Measurements from ENCODE around the gene ANKRD30A. TPM values are rescaled to one million over a fixed set of nuclear protein-coding genes. Genes with fewer than 3 reads are reported as not detected.
"Not testable (repeated sequence)": the region's sequence is repeated elsewhere in the genome, so short reads cannot be mapped to it uniquely, and the experiment has no call there.

Gene ANKRD30A
- total RNA-seq, 1 experiment from 2014 or later: not detected

DNA sequence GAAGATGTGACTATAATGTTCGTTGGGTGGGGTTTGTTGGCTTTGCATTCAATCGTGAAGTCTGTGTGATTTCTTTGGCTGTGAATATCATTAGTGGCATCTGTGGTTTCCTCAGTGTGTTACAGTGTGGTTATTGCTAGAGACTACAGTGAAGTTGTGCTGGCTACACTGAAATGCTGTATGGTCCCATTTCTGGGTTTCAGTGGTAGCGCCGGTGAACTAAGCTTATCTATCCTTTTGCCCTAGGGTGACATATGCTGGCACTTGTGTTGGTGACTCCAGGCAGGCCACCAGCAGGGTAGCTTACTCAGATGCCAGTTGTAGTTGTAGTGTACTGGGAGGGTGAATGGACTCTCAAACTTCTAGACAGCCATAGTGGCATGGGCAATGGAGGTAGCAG is 259.5 kb downstream of the ANKRD30A start (continued):
- TF ChIP-seq ATF3 (IDR thresholded peaks at IDR 0.05) (no peak), ZFX (IDR thresholded peaks at IDR 0.05) (no peak)

DNA sequence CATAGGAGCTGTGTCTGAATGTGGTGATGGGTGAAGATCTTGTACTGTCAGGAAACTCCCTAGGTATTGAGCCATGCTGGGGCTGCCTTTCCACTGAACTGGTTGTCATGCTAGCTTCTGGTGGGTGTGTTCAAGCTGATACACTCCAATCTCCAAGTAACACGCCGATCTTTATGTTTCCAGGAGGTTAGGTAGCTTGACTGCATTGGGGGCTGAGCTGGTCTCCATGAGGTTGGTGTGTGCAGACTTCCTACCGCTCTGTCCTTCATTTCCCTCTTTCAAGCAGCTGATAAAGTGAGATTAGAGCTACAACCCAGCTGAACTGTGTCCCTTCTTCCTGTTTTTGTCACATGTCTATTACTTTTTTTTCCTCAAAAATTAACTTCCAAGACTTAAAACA is 265.5 kb downstream of the ANKRD30A start:
- ChIA-PET RAD21 (ENCODE audit: low non-redundant PET in 1 of 2, low total read pairs in 2 of 2, uncharacterized antibody in 2 of 2, unreplicated experiment in 2 of 2) (no interaction called here), POLR2A (no interaction called here), CTCF (no interaction called here)
- no peak overlapping the region for H3K9ac ChIP-seq (ENCODE audit: low read length)
- intact Hi-C loops (cut with micrococcal nuclease): no loop called here
- no peaks in the 10 kb centered on the region for H3K4me1 ChIP-seq (ENCODE audit: control insufficient read depth in 1 of 2, insufficient read depth in 2 of 2, low read length in 2 of 2)
- no peak overlapping the region for H3K4me3 ChIP-seq (replicated peaks in 1 of 2; ENCODE audit: low read depth in 1 of 2, low read length in 2 of 2)
- no peak for DNase-seq (ENCODE audit: low read depth, low spot score)
- H3K79me2 ChIP-seq (ENCODE audit: insufficient read depth, low read length): no peaks in the 10 kb centered on the region
- no peaks in the 10 kb centered on the region for H3K9me2 ChIP-seq (ENCODE audit: insufficient read depth)
- no peaks in the 10 kb centered on the region for H3K36me3 ChIP-seq (ENCODE audit: control insufficient read depth in 1 of 2, insufficient read depth in 2 of 2, low read length in 2 of 2)
- peaks cover 10 to 30% of the 10 kb centered on the region in 2 experiments; a peak in 2 of 4 replicates for H3K9me3 ChIP-seq (ENCODE audit: control insufficient read depth in 1 of 2, insufficient read depth in 1 of 2, low read depth in 1 of 2, low read length in 2 of 2)
- no peaks in the 10 kb centered on the region for H4K20me1 ChIP-seq (ENCODE audit: insufficient read depth)
- no peak for ATAC-seq
- no peaks in the 10 kb centered on the region for H3K27me3 ChIP-seq (ENCODE audit: insufficient read depth, low read length)
- no peak overlapping the region for H3K4me2 ChIP-seq (ENCODE audit: low read length)
- TF ChIP-seq RAD21 (IDR thresholded peaks at IDR 0.05; ENCODE audit: low read depth): no peak
- no peak for TF ChIP-seq ZBTB33 (IDR thresholded peaks at IDR 0.05; ENCODE audit: extremely low read depth, insufficient replicate concordance, low read length)
- TF ChIP-seq, protein P1, sequence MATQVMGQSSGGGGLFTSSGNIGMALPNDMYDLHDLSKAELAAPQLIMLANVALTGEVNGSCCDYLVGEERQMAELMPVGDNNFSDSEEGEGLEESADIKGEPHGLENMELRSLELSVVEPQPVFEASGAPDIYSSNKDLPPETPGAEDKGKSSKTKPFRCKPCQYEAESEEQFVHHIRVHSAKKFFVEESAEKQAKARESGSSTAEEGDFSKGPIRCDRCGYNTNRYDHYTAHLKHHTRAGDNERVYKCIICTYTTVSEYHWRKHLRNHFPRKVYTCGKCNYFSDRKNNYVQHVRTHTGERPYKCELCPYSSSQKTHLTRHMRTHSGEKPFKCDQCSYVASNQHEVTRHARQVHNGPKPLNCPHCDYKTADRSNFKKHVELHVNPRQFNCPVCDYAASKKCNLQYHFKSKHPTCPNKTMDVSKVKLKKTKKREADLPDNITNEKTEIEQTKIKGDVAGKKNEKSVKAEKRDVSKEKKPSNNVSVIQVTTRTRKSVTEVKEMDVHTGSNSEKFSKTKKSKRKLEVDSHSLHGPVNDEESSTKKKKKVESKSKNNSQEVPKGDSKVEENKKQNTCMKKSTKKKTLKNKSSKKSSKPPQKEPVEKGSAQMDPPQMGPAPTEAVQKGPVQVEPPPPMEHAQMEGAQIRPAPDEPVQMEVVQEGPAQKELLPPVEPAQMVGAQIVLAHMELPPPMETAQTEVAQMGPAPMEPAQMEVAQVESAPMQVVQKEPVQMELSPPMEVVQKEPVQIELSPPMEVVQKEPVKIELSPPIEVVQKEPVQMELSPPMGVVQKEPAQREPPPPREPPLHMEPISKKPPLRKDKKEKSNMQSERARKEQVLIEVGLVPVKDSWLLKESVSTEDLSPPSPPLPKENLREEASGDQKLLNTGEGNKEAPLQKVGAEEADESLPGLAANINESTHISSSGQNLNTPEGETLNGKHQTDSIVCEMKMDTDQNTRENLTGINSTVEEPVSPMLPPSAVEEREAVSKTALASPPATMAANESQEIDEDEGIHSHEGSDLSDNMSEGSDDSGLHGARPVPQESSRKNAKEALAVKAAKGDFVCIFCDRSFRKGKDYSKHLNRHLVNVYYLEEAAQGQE (IDR thresholded peaks at IDR 0.05; ENCODE audit: low read depth): no peak
- no peak for TF ChIP-seq TCF7L2 (IDR thresholded peaks at IDR 0.05; ENCODE audit: borderline replicate concordance, extremely low read depth, insufficient read depth, insufficient read length)
- TF ChIP-seq CBX3 (IDR thresholded peaks at IDR 0.05; ENCODE audit: low read depth): no peak
- TF ChIP-seq SIN3A (IDR thresholded peaks at IDR 0.05; ENCODE audit: low read depth): no peak
- no peak for TF ChIP-seq YY1 (IDR thresholded peaks at IDR 0.05; ENCODE audit: extremely low read depth, insufficient replicate concordance, low read depth, low read length)
- no peak for TF ChIP-seq SP1 (IDR thresholded peaks at IDR 0.05; ENCODE audit: low read depth)
- no peak overlapping the region for H3K27ac ChIP-seq (ENCODE audit: low read depth, low read length)
- BruUV-seq (replicated peaks): no TSS peak
- no peak overlapping the region for H2AFZ ChIP-seq (ENCODE audit: low read depth, low read length, poor library complexity, severe bottlenecking)

- CTCF ChIA-PET; POLR2A ChIA-PET; H3K4me1 ChIP-seq (ENCODE audit: control insufficient read depth in 1 of 2, insufficient read depth in 2 of 2, low read length in 2 of 2); intact Hi-C loops (cut with micrococcal nuclease); H3K4me2 ChIP-seq (ENCODE audit: low read length); RAD21 ChIA-PET (ENCODE audit: low non-redundant PET in 1 of 2, low total read pairs in 2 of 2, uncharacterized antibody in 2 of 2, unreplicated experiment in 2 of 2); H3K79me2 ChIP-seq (ENCODE audit: insufficient read depth, low read length); H4K20me1 ChIP-seq (ENCODE audit: insufficient read depth); BruUV-seq (replicated peaks); H3K9ac ChIP-seq (ENCODE audit: low read length); H3K36me3 ChIP-seq (ENCODE audit: control insufficient read depth in 1 of 2, insufficient read depth in 2 of 2, low read length in 2 of 2); DNase-seq (ENCODE audit: low read depth, low spot score); H3K4me3 ChIP-seq (replicated peaks in 1 of 2; ENCODE audit: low read depth in 1 of 2, low read length in 2 of 2); ATAC-seq; H2AFZ ChIP-seq (ENCODE audit: low read depth, low read length, poor library complexity, severe bottlenecking); H3K27ac ChIP-seq (ENCODE audit: low read depth, low read length); H3K9me2 ChIP-seq (ENCODE audit: insufficient read depth); H3K27me3 ChIP-seq (ENCODE audit: insufficient read depth, low read length): not testable (repeated sequence)
- peaks cover 0 to 13% of the 10 kb centered on the region in 2 experiments; a peak in 2 of 4 replicates for H3K9me3 ChIP-seq (ENCODE audit: control insufficient read depth in 1 of 2, insufficient read depth in 1 of 2, low read depth in 1 of 2, low read length in 2 of 2)
These were observed 275.4 kb downstream of the ANKRD30A start for GRCh38 chr10:37400774-37401173.
